COLO668 (cell line): ENCODE measurements around the gene GPS1.
"Not testable (repeated sequence)": the region's sequence is repeated elsewhere in the genome, so short reads cannot be mapped to it uniquely, and the experiment has no call there.

Experiments used
- DNase-seq: peaks from one replicate; lab custom pipeline; 2025; ENCODE audit not compliant: unreplicated experiment; lab: John Stamatoyannopoulos, UW

The GPS1 gene

GRCh38 chr17:82025401-82026107, 26.1 kb upstream of the GPS1 start:
- DNase-seq = no peak

- DNase-seq = no peak
Measured at GRCh38 chr17:82028246-82028645, 23.5 kb upstream of the GPS1 start.

GRCh38 chr17:82028966-82029365, 22.7 kb upstream of the GPS1 start:
- no peak for DNase-seq

- no peak for DNase-seq
Measured at GRCh38 chr17:82029391-82029790, 22.3 kb upstream of the GPS1 start.

- DNase-seq = peak; percentile 35
Measured at GRCh38 chr17:82029990-82030469, 21.7 kb upstream of the GPS1 start.

- DNase-seq = peak; percentile 80
Measured at GRCh38 chr17:82030470-82031302, 21.0 kb upstream of the GPS1 start.

- DNase-seq = peak; percentile 51
Measured at GRCh38 chr17:82031303-82031884, 20.3 kb upstream of the GPS1 start, which contains the start of gene RAC3. RAC3 (plus strand) TSS chr17:82031678; CDS start chr17:82031762, 84 bp downstream.

GRCh38 chr17:82031885-82032627, 19.6 kb upstream of the GPS1 start:
- peak; percentile 63 for DNase-seq

- no peak for DNase-seq
Measured at GRCh38 chr17:82033359-82034085, 18.2 kb upstream of the GPS1 start.

GRCh38 chr17:82034371-82035011, 17.2 kb upstream of the GPS1 start:
- no peak for DNase-seq

- no peak for DNase-seq
Measured at GRCh38 chr17:82035488-82035887, 16.2 kb upstream of the GPS1 start.

GRCh38 chr17:82035956-82036633, 15.6 kb upstream of the GPS1 start:
- DNase-seq = no peak

- DNase-seq = peak; percentile 17
Measured at GRCh38 chr17:82036634-82037091, 15.0 kb upstream of the GPS1 start.

GRCh38 chr17:82037092-82037888, 14.4 kb upstream of the GPS1 start, which contains the start of gene DCXR:
DCXR (minus strand) TSS chr17:82037697; CDS start chr17:82037682, 15 bp downstream.
- peak; percentile 93 for DNase-seq

- DNase-seq = no peak
Measured at GRCh38 chr17:82037889-82038195, 13.9 kb upstream of the GPS1 start.

- DNase-seq = not testable (repeated sequence)
Measured at GRCh38 chr17:82038796-82039409, 12.8 kb upstream of the GPS1 start.

- no peak for DNase-seq
Measured at GRCh38 chr17:82039695-82040299, 11.9 kb upstream of the GPS1 start.
